ENCODE measurements around the gene LSM6.

DNA sequence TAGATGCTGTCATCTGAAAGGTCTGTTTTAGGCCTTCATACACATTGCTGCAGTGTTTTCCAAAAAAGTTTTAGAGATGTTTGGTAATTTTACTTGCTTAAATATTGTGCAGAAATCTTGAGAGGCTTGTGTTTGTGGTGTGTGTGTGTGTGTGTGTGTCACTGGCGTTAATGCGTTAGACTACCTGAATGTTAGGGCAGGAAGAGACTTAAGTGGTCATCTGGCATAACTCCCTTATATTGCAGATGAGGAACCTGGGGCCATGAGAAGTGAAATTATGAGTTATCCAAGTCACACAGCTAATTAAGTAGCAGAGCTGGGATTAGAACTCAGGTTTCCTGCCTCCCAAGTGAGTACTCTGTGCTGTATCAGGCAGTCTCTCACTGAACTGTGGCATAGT, 1.4 kb downstream of the LSM6 start:
- TF ChIP-seq EZH2phosphoT487 (IDR thresholded peaks at IDR 0.05; ENCODE audit: insufficient read depth, low read depth) (no peak), EZH2 (IDR thresholded peaks at IDR 0.05; ENCODE audit: insufficient read depth, poor library complexity, severe bottlenecking) (no peak)
